ENCODE data around the gene PPP4R4. TPM values are rescaled to one million over a fixed set of nuclear protein-coding genes. Genes with fewer than 3 reads are reported as not detected.

The PPP4R4 gene
- total RNA-seq, 2 donors from 2014 or later = 0.22 to 0.75 TPM

- peaks cover 0 to 15% of the 10 kb centered on the region in 2 donors for H3K4me1 ChIP-seq
- no peaks in the 10 kb centered on the region for H3K9me3 ChIP-seq
- peak; percentile 5 for DNase-seq (ENCODE audit: low spot score)
- H3K36me3 ChIP-seq = no peaks in the 10 kb centered on the region
- no peak overlapping the region for H3K27ac ChIP-seq
- no peaks in the 10 kb centered on the region for H3K27me3 ChIP-seq
- H3K4me3 ChIP-seq = no peak overlapping the region
- TF ChIP-seq CTCF (IDR thresholded peaks at IDR 0.05) = no peak
These were observed 47.3 kb upstream of the PPP4R4 start for GRCh38 chr14:94126800-94127199.

- no peak for TF ChIP-seq CTCF (IDR thresholded peaks at IDR 0.05)
- H3K9me3 ChIP-seq = no peaks in the 10 kb centered on the region
- no peak overlapping the region for H3K4me3 ChIP-seq
- H3K27me3 ChIP-seq = no peaks in the 10 kb centered on the region
- no peaks in the 10 kb centered on the region for H3K36me3 ChIP-seq
- H3K4me1 ChIP-seq = peaks cover 0 to 15% of the 10 kb centered on the region in 2 donors
- H3K27ac ChIP-seq = no peak overlapping the region
- DNase-seq (ENCODE audit: low spot score) = peak; percentile 5
These were observed 46.8 kb upstream of the PPP4R4 start for GRCh38 chr14:94127330-94127729.

- peak; percentile 52 for DNase-seq (ENCODE audit: low spot score)
These were observed 45.8 kb upstream of the PPP4R4 start for GRCh38 chr14:94128216-94128839.

GRCh38 chr14:94129111-94129757 lies 44.9 kb upstream of the PPP4R4 start, which contains the start of gene IFI27L2:
IFI27L2 (minus strand) TSS chr14:94129604; CDS start chr14:94129564, 40 bp downstream.
- Histone ChIP-seq H3K9me3 (no peaks in the 10 kb centered on the region), H3K27me3 (no peaks in the 10 kb centered on the region), H3K4me1 (peaks cover 0 to 15% of the 10 kb centered on the region in 2 donors), H3K36me3 (no peaks in the 10 kb centered on the region), H3K4me3 (peak within 1 kb of the TSS; percentile 51 to 59), H3K27ac (peak within 1 kb of the TSS; percentile 78 to 89)
- DNase-seq (ENCODE audit: low spot score) = peak; percentile 74
- TF ChIP-seq CTCF (IDR thresholded peaks at IDR 0.05) = peak in 1 of 2 donors; percentile 46

More at GRCh38 chr14:94128216-94128839, 45.8 kb upstream of the PPP4R4 start:
- H3K4me3 ChIP-seq = no peak overlapping the region
- peaks cover 0 to 15% of the 10 kb centered on the region in 2 donors for H3K4me1 ChIP-seq
- H3K36me3 ChIP-seq = no peaks in the 10 kb centered on the region
- no peaks in the 10 kb centered on the region for H3K9me3 ChIP-seq
- H3K27me3 ChIP-seq = no peaks in the 10 kb centered on the region
- H3K27ac ChIP-seq = peak overlapping the region; percentile 78 to 89
- no peak for TF ChIP-seq CTCF (IDR thresholded peaks at IDR 0.05)

- Histone ChIP-seq H3K9me3 (no peaks in the 10 kb centered on the region), H3K36me3 (no peaks in the 10 kb centered on the region), H3K27me3 (no peaks in the 10 kb centered on the region), H3K4me3 (peak overlapping the region; percentile 51 to 59), H3K4me1 (peaks cover 0 to 15% of the 10 kb centered on the region in 2 donors), H3K27ac (peak overlapping the region; percentile 78 to 89)
- TF ChIP-seq CTCF (IDR thresholded peaks at IDR 0.05) = no peak
- DNase-seq (ENCODE audit: low spot score) = peak; percentile 62
These were observed 44.2 kb upstream of the PPP4R4 start for GRCh38 chr14:94129758-94130414.
